ENCODE data around the gene CD300A.
"Not testable (repeated sequence)": the region's sequence is repeated elsewhere in the genome, so short reads cannot be mapped to it uniquely, and the experiment has no call there.

CD300A gene

DNA sequence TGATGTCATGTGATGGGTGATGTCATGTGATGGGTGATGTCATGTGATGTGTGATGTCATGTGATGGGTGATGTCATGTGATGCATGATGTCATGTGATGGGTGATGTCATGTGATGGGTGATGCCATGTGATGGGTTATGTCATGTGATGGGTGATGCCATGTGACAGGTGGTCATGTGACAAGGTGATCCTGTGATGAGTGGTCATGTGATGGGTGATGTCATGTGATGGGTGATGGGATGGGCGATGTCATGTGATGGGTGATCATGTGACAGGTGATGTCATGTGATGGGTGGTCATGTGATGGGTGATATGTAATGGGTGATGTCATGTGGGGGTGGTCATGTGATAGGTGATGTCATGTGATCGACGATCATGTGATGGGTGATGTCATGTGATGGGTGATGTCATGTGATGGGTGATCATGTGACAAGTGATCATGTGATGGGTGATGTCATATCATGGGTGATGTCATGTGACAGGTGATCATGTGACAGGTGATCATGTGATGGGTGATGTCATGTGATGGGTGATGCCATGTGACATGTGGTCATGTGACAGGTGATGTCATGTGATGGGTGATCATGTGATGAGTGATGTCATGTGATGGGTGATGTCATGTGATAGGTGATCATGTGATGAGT lies 47.7 kb downstream of the CD300A start:
- no peaks in the 10 kb centered on the region for H3K36me3 ChIP-seq (ENCODE audit: control insufficient read depth, insufficient read depth, low read length)
- H3K4me3 ChIP-seq (ENCODE audit: low read depth, low read length) = no peak overlapping the region
- no peak overlapping the region for H3K9ac ChIP-seq (ENCODE audit: low read length)
- H3K4me1 ChIP-seq (ENCODE audit: control insufficient read depth, insufficient read depth, low read length) = no peaks in the 10 kb centered on the region
- peaks cover 18% of the 10 kb centered on the region for H3K9me3 ChIP-seq (ENCODE audit: control insufficient read depth, insufficient read depth, low read depth, low read length)
- H3K27ac ChIP-seq (ENCODE audit: low read depth, low read length) = no peak overlapping the region
- peaks cover 6% of the 10 kb centered on the region; the same call in 1 of the 2 replicates for H3K27me3 ChIP-seq (ENCODE audit: control insufficient read depth, insufficient read depth, low read length)

DNA sequence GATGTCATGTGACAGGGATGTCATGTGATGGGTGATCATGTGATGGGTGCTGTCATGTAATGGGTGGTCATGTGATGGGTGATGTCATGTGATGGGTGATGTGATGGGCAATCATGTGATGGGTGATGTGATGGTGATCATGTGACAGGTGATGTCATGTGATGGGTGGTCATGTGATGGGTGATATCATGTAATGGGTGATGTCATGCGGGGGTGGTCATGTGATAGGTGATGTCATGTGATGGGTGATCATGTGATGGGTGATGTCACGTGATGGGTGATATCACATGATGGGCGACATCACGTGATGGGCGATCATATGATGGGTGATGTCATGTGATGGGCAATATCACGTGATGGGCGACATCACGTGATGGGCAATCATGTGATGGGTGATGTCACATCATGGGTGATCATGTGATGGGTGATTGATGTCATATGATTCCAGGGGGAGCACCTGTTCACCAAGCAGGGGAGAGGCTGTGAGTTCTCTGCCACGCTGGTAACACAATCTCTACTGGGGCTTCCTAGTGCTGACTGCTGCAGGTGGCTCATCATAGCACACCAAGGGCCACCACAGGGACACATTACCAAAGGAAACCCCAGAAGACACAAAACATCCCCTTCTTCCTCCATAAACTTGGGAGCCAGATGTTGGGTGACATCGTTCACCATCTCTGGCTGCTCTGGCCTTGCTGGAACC lies 48.3 kb downstream of the CD300A start:
- Histone ChIP-seq H3K4me3 (ENCODE audit: low read depth, low read length) (no peak overlapping the region), H3K27ac (ENCODE audit: low read depth, low read length) (no peak overlapping the region), H3K4me1 (ENCODE audit: control insufficient read depth, insufficient read depth, low read length) (no peaks in the 10 kb centered on the region), H3K36me3 (ENCODE audit: control insufficient read depth, insufficient read depth, low read length) (no peaks in the 10 kb centered on the region), H3K9me3 (ENCODE audit: control insufficient read depth, insufficient read depth, low read depth, low read length) (peaks cover 18% of the 10 kb centered on the region), H3K9ac (ENCODE audit: low read length) (no peak overlapping the region), H3K27me3 (ENCODE audit: control insufficient read depth, insufficient read depth, low read length) (peaks cover 6% of the 10 kb centered on the region; the same call in 1 of the 2 replicates)

DNA sequence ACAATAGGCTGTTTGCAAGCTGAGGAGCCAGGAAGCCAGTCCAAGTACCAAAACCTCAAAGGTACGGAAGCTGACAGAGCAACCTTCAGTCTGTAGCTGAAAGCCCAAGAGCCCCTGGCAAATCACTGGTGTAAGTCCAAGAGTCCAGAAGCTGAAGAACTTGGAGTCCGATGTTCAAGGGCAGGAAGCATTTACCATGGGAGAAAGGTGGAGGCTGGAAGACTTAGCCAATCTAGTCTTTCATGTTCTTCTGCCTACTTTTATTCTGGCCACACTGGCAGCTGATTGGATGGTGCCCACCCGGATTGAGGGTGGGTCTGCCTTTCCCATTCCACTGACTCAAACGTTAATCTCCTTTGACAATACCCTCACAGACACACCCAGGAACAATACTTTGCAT lies 49.5 kb downstream of the CD300A start:
- H3K9ac ChIP-seq (ENCODE audit: low read length) = no peak overlapping the region
- no peaks in the 10 kb centered on the region for H3K36me3 ChIP-seq (ENCODE audit: control insufficient read depth, insufficient read depth, low read length)
- H3K4me1 ChIP-seq (ENCODE audit: control insufficient read depth, insufficient read depth, low read length) = no peaks in the 10 kb centered on the region
- H3K27me3 ChIP-seq (ENCODE audit: control insufficient read depth, insufficient read depth, low read length) = peaks cover 8% of the 10 kb centered on the region
- H3K27ac ChIP-seq (ENCODE audit: low read depth, low read length) = no peak overlapping the region
- no peak overlapping the region for H3K4me3 ChIP-seq (ENCODE audit: low read depth, low read length)
- H3K9me3 ChIP-seq (ENCODE audit: control insufficient read depth, insufficient read depth, low read depth, low read length) = peaks cover 18% of the 10 kb centered on the region

GRCh38 chr17:74516561-74517328 lies 50.3 kb downstream of the CD300A start:
- no peaks in the 10 kb centered on the region for H3K4me1 ChIP-seq (ENCODE audit: control insufficient read depth, insufficient read depth, low read length)
- H3K27ac ChIP-seq (ENCODE audit: low read depth, low read length) = no peak overlapping the region
- H3K27me3 ChIP-seq (ENCODE audit: control insufficient read depth, insufficient read depth, low read length) = peaks cover 14% of the 10 kb centered on the region
- no peak overlapping the region for H3K4me3 ChIP-seq (ENCODE audit: low read depth, low read length)
- H3K36me3 ChIP-seq (ENCODE audit: control insufficient read depth, insufficient read depth, low read length) = no peaks in the 10 kb centered on the region
- no peak overlapping the region for H3K9ac ChIP-seq (ENCODE audit: low read length)
- peaks cover 21% of the 10 kb centered on the region for H3K9me3 ChIP-seq (ENCODE audit: control insufficient read depth, insufficient read depth, low read depth, low read length)

DNA sequence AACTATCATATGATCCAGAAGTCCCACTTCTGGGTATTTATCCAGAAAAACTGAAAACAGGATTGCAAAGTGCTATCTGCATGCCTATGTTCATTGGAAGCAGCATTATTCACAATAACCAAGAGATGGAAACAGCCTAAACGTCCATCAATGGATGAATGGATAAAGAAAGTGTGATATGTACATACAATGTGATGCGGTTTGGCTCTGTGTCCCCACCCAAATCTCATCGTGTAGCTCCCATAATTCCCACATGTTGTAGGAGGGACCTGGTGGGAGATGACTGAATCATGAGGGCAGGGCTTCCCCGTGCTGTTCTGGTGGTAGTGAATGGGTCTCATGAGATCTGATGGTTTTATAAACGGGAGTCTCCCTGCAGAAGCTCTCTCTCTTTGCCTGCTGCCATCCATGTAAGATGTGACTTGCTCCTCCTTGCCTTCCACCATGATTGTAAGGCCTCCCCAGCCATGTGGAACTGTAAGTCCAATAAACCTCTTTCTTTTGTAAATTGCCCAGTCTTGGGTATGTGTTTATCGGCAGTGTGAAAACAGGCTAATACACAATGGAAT lies 52.1 kb downstream of the CD300A start:
- H3K36me3 ChIP-seq (ENCODE audit: control insufficient read depth, insufficient read depth, low read length); H3K4me3 ChIP-seq (ENCODE audit: low read depth, low read length); H3K27ac ChIP-seq (ENCODE audit: low read depth, low read length); H3K4me1 ChIP-seq (ENCODE audit: control insufficient read depth, insufficient read depth, low read length); H3K9ac ChIP-seq (ENCODE audit: low read length): not testable (repeated sequence)
- peaks cover 19% of the 10 kb centered on the region for H3K27me3 ChIP-seq (ENCODE audit: control insufficient read depth, insufficient read depth, low read length)
- H3K9me3 ChIP-seq (ENCODE audit: control insufficient read depth, insufficient read depth, low read depth, low read length) = peaks cover 31% of the 10 kb centered on the region

- Histone ChIP-seq H3K36me3 (ENCODE audit: control insufficient read depth, insufficient read depth, low read length) (no peaks in the 10 kb centered on the region), H3K4me3 (ENCODE audit: low read depth, low read length) (no peak overlapping the region), H3K9me3 (ENCODE audit: control insufficient read depth, insufficient read depth, low read depth, low read length) (peaks cover 20% of the 10 kb centered on the region; the same call in 1 of the 2 replicates), H3K9ac (ENCODE audit: low read length) (no peak overlapping the region), H3K4me1 (ENCODE audit: control insufficient read depth, insufficient read depth, low read length) (no peaks in the 10 kb centered on the region), H3K27me3 (ENCODE audit: control insufficient read depth, insufficient read depth, low read length) (peaks cover 24% of the 10 kb centered on the region), H3K27ac (ENCODE audit: low read depth, low read length) (no peak overlapping the region)
These were observed 53.6 kb downstream of the CD300A start for GRCh38 chr17:74520016-74520434.

GRCh38 chr17:74520790-74521480 lies 54.5 kb downstream of the CD300A start:
- Histone ChIP-seq H3K27ac (ENCODE audit: low read depth, low read length) (no peak overlapping the region), H3K36me3 (ENCODE audit: control insufficient read depth, insufficient read depth, low read length) (no peaks in the 10 kb centered on the region), H3K27me3 (ENCODE audit: control insufficient read depth, insufficient read depth, low read length) (peaks cover 30% of the 10 kb centered on the region), H3K4me3 (ENCODE audit: low read depth, low read length) (no peak overlapping the region), H3K4me1 (ENCODE audit: control insufficient read depth, insufficient read depth, low read length) (no peaks in the 10 kb centered on the region), H3K9ac (ENCODE audit: low read length) (no peak overlapping the region), H3K9me3 (ENCODE audit: control insufficient read depth, insufficient read depth, low read depth, low read length) (peaks cover 19% of the 10 kb centered on the region; the same call in 1 of the 2 replicates)

GRCh38 chr17:74521701-74522201 lies 55.3 kb downstream of the CD300A start:
- no peak overlapping the region for H3K4me3 ChIP-seq (ENCODE audit: low read depth, low read length)
- no peak overlapping the region for H3K9ac ChIP-seq (ENCODE audit: low read length)
- H3K36me3 ChIP-seq (ENCODE audit: control insufficient read depth, insufficient read depth, low read length) = no peaks in the 10 kb centered on the region
- no peaks in the 10 kb centered on the region for H3K4me1 ChIP-seq (ENCODE audit: control insufficient read depth, insufficient read depth, low read length)
- peaks cover 19% of the 10 kb centered on the region; the same call in 1 of the 2 replicates for H3K9me3 ChIP-seq (ENCODE audit: control insufficient read depth, insufficient read depth, low read depth, low read length)
- peaks cover 32% of the 10 kb centered on the region for H3K27me3 ChIP-seq (ENCODE audit: control insufficient read depth, insufficient read depth, low read length)
- H3K27ac ChIP-seq (ENCODE audit: low read depth, low read length) = no peak overlapping the region

GRCh38 chr17:74522381-74523105 lies 56.1 kb downstream of the CD300A start:
- Histone ChIP-seq H3K4me1 (ENCODE audit: control insufficient read depth, insufficient read depth, low read length) (no peaks in the 10 kb centered on the region), H3K9ac (ENCODE audit: low read length) (no peak overlapping the region), H3K36me3 (ENCODE audit: control insufficient read depth, insufficient read depth, low read length) (no peaks in the 10 kb centered on the region), H3K4me3 (ENCODE audit: low read depth, low read length) (no peak overlapping the region), H3K27me3 (ENCODE audit: control insufficient read depth, insufficient read depth, low read length) (peaks cover 30% of the 10 kb centered on the region), H3K27ac (ENCODE audit: low read depth, low read length) (no peak overlapping the region), H3K9me3 (ENCODE audit: control insufficient read depth, insufficient read depth, low read depth, low read length) (peaks cover 19% of the 10 kb centered on the region; the same call in 1 of the 2 replicates)

DNA sequence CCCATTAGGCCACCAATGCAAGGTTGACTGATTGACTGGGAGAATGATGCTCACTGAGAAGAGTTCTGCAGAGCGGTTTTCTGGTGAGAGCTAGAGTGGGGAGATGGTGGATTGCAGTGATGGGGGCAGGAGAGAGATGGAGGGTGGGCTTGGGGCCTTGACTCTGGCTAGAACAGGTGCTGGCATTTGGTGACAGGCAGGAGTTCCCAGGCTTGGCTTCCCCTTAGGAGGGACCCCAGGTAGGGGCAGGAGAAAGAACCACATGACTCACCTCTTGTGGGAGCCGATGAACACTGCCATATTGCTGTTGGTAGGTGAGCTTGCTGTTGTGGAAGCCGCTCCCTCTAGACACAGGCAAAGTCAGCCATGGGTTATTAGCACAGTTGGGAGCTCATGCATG lies 56.9 kb downstream of the CD300A start:
- peaks cover 30% of the 10 kb centered on the region for H3K27me3 ChIP-seq (ENCODE audit: control insufficient read depth, insufficient read depth, low read length)
- no peaks in the 10 kb centered on the region for H3K36me3 ChIP-seq (ENCODE audit: control insufficient read depth, insufficient read depth, low read length)
- no peak overlapping the region for H3K4me3 ChIP-seq (ENCODE audit: low read depth, low read length)
- H3K9ac ChIP-seq (ENCODE audit: low read length) = no peak overlapping the region
- H3K27ac ChIP-seq (ENCODE audit: low read depth, low read length) = no peak overlapping the region
- H3K4me1 ChIP-seq (ENCODE audit: control insufficient read depth, insufficient read depth, low read length) = no peaks in the 10 kb centered on the region
- peaks cover 19% of the 10 kb centered on the region; the same call in 1 of the 2 replicates for H3K9me3 ChIP-seq (ENCODE audit: control insufficient read depth, insufficient read depth, low read depth, low read length)

Data from HUES6 (cell line).